Smooth muscle cell (in vitro differentiated cells): ENCODE measurements around the gene SFT2D1. TPM values are rescaled to one million over a fixed set of nuclear protein-coding genes. Genes with fewer than 3 reads are reported as not detected.

ENCODE experiments used
- DNase-seq: peaks from one replicate; lab custom pipeline; 2025; ENCODE audit not compliant: unreplicated experiment; lab: John Stamatoyannopoulos, UW
- H2AFZ ChIP-seq: fragments of 200-600 bp; sonication (generic); 2 replicates; pipeline ENCODE4 v1.6.0; 2016; ENCODE audit warnings: antibody characterized with exemption, low read depth, mild to moderate bottlenecking
- H3F3A ChIP-seq: fragments of 200-600 bp; sonication (generic); 2 replicates; pipeline ENCODE4 v1.6.0; 2017; ENCODE audit warnings: antibody characterized with exemption, low read depth
- H3K27ac ChIP-seq: fragments of 200-600 bp; sonication (generic); 2 replicates; pipeline ENCODE4 v1.5.1; 2016; ENCODE audit warnings: low read depth, mild to moderate bottlenecking
- H3K27me3 ChIP-seq: fragments of 200-600 bp; sonication (generic); 2 replicates; pipeline ENCODE4 v1.6.1; 2016; ENCODE audit warnings: low read depth, mild to moderate bottlenecking
- H3K36me3 ChIP-seq: fragments of 200-600 bp; sonication (generic); 2 replicates; pipeline ENCODE4 v1.5.1; 2016; ENCODE audit warnings: low read depth
- H3K4me1 ChIP-seq: fragments of 200-600 bp; sonication (generic); 2 replicates; pipeline ENCODE4 v1.5.1; 2016; ENCODE audit warnings: low read depth
- H3K4me2 ChIP-seq: fragments of 200-600 bp; sonication (generic); 2 replicates; pipeline ENCODE4 v1.6.0; 2016; ENCODE audit warnings: mild to moderate bottlenecking
- H3K4me3 ChIP-seq: fragments of 200-600 bp; sonication (generic); 2 replicates; pipeline ENCODE4 v1.5.1; 2016; ENCODE audit warnings: mild to moderate bottlenecking
- H3K79me2 ChIP-seq: fragments of 200-600 bp; sonication (generic); 2 replicates; pipeline ENCODE4 v1.6.0; 2016; ENCODE audit warnings: low read depth, mild to moderate bottlenecking
- H3K9ac ChIP-seq: fragments of 200-600 bp; sonication (generic); 2 replicates; pipeline ENCODE4 v1.6.0; 2016; ENCODE audit warnings: low read depth
- H3K9me3 ChIP-seq: fragments of 200-600 bp; sonication (generic); replicated peaks from 2 replicates; pipeline ENCODE4 v1.5.1; 2016; ENCODE audit warnings: low read depth
- H4K20me1 ChIP-seq: fragments of 200-600 bp; sonication (generic); 2 replicates; pipeline ENCODE4 v1.6.0; 2016; ENCODE audit warnings: low read depth
- CTCF ChIP-seq: fragments of 200-600 bp; sonication (generic); IDR thresholded peaks from 2 replicates; pipeline ENCODE4 v1.5.1; 2017; ENCODE audit warnings: borderline replicate concordance, mild to moderate bottlenecking, antibody characterized with exemption; ENCODE audit not compliant: insufficient read depth, poor library complexity, severe bottlenecking
- WGBS: methylation state at CpG from one replicate; pipeline ENCODE4 v1.1.7; 2016; ENCODE audit warnings: low lambda C conversion rate; 5-methylcytosine and 5-hydroxymethylcytosine counted together
- polyA plus RNA-seq: library from polyadenylated mRNA; unstranded; fragments of >200 nt; fragmentation: Nextera tagmentation; extraction: Ambion mirVana; gene quantifications from 2 replicates; pipeline ENCODE4 v1.2.1, GENCODE V29; 2016
- total RNA-seq: library from RNA; depleted of rRNA; stranded (reverse); fragments of >200 nt; gene quantifications from 2 replicates; pipeline ENCODE4 v1.2.3, GENCODE V29; 2014

Gene SFT2D1
- total and polyA plus RNA-seq, 2 experiments from 2014 or later: 50.3 to 82.3 TPM

DNA sequence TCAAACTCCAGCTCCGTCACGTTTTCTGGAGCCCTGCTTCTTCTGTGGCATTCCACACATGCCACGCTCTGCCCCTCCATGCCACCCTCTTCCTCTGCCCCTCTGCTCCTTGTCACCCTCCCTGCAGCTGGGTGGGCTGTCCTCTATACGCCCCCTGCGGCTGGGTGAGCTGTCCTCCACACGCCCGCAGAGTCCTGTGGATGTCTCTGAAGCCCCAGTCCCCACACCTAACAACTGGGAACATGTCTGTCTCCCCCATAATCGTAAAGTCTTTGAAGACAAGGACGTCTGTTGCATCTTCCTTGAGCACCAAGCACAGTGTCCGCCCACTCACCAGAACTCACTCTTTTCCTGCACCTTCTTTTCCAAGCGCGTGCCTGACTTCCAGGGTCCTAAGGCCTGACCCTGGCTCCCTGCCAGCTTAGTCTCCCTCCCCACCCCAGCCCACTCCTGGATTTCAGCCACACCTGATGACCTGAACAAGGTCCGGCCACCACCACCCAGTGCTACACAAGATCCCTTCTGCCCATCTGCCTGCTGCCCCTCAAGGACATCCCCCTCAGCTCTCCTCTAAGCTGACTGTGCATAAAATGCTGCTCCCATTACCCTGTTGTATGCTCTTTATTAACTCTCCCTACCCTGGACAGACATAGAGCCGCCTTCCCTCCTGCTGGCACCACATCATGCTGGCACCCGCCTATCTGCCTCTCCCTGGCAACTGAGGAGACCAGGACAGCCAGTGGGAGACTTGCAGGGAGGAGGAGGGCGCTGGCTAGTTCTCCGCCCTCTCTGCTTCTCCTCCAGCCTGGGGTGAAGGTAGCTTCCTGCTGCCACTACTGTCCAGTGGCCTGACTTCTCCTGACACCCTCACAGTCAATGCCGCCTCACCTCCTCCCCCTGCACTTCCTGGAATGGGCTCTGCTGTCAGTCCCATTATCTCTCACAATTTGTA, 23.4 kb downstream of the SFT2D1 start:
- Histone ChIP-seq H3K36me3 (no peaks in the 10 kb centered on the region), H2AFZ (no peak overlapping the region), H3K9ac (no peak overlapping the region), H3K9me3 (no peaks in the 10 kb centered on the region), H4K20me1 (peaks cover 13% of the 10 kb centered on the region), H3F3A (no peaks in the 10 kb centered on the region), H3K4me2 (no peak overlapping the region), H3K79me2 (no peaks in the 10 kb centered on the region), H3K4me3 (no peak overlapping the region), H3K4me1 (no peaks in the 10 kb centered on the region), H3K27ac (no peak overlapping the region), H3K27me3 (no peaks in the 10 kb centered on the region)
- no peak for TF ChIP-seq CTCF
- WGBS: 89% methylated on average over 18 of the region's 18 CpGs
- DNase-seq: no peak

GRCh38 chr6:166318227-166318626, 24.1 kb downstream of the SFT2D1 start:
- Histone ChIP-seq H3K36me3 (no peaks in the 10 kb centered on the region), H3F3A (no peaks in the 10 kb centered on the region), H3K79me2 (no peaks in the 10 kb centered on the region), H2AFZ (no peak overlapping the region), H3K27me3 (no peaks in the 10 kb centered on the region), H3K27ac (no peak overlapping the region), H3K9me3 (no peaks in the 10 kb centered on the region), H3K4me2 (no peak overlapping the region), H3K4me1 (no peaks in the 10 kb centered on the region), H4K20me1 (peaks cover 10% of the 10 kb centered on the region), H3K4me3 (no peak overlapping the region), H3K9ac (no peak overlapping the region)
- WGBS: 91% methylated on average over 14 of the region's 14 CpGs
- DNase-seq: no peak
- TF ChIP-seq CTCF: no peak

DNA sequence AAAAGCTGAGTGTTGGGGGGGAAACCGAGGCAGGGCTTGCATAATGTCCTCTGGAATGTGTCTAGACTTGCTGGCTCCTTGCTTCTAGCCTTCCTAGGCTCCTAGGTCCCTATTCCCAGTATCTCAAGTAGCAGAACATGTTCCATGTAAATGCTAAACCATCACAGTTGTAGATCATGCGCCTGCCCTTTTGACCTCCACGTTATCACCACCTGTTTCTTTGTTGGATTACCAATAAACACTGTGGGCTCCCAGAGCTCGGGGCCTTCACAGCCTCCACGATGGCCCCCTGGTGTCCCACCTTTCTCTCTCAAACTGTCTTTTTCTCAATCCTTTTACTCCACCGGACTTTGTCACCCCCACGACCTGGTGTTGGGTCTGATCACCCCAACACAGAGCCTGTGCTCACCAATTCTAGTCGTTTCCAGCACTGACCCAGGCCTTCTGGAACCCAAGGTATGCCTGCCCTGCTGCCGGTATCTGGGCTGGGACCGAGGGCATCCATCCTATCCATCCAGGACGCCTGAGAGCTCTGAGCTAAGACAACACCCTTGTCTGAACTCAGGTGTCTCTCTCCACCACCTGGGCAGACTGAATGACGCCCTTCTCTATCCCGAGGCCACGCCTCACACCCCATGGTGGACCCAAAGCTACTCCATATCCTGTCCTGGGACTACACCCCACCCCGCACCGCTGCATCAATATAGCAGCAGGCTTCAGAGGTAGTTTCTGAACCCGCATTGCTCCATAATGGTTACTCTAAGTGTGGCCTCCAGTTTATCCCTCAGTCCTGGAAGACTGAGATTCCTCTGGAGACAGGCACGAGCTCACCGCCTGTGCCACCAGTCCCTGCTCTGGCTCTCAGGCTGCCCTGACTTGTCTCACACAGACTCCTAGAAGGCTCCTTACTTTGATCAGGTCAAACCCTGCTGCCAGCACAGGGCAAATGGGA, 24.8 kb downstream of the SFT2D1 start:
- no peak for TF ChIP-seq CTCF
- 94% methylated on average over 19 of the region's 19 CpGs for WGBS
- no peak for DNase-seq
- H3F3A ChIP-seq: no peaks in the 10 kb centered on the region
- H3K79me2 ChIP-seq: no peaks in the 10 kb centered on the region
- H3K4me3 ChIP-seq: no peak overlapping the region
- H3K4me2 ChIP-seq: no peak overlapping the region
- H3K4me1 ChIP-seq: no peaks in the 10 kb centered on the region
- no peaks in the 10 kb centered on the region for H3K27me3 ChIP-seq
- H4K20me1 ChIP-seq: peaks cover 4% of the 10 kb centered on the region
- no peaks in the 10 kb centered on the region for H3K9me3 ChIP-seq
- no peaks in the 10 kb centered on the region for H3K36me3 ChIP-seq
- no peak overlapping the region for H3K9ac ChIP-seq
- no peak overlapping the region for H3K27ac ChIP-seq
- H2AFZ ChIP-seq: no peak overlapping the region
